HCT116 (cell line): ENCODE results near the gene STRN3. TPM values are rescaled to one million over a fixed set of nuclear protein-coding genes. Genes with fewer than 3 reads are reported as not detected.

Experiments used
- ATAC-seq: fragments of 200-7000 bp; cut with Tn5 transposase; 2 replicates; pipeline ENCODE4 v1.9.1; 2020; ENCODE audit warnings: mild to moderate bottlenecking, moderate library complexity
- BruUV-seq: library from RNA; stranded (reverse); fragments of 400-500 nt; replicated peaks from 2 replicates; lab custom pipeline; 2021; lab: Mats Ljungman, UMichigan
- CTCF ChIA-PET: fragments of 300-600 bp; sonication (Branson Sonifier 250); formaldehyde crosslinking; loops from one replicate; lab custom pipeline; 2021; ENCODE audit warnings: antibody characterized with exemption; lab: Charles Lee
- POLR2A ChIA-PET: fragments of 300-600, 350-600 bp; sonication (Branson Sonifier 250); formaldehyde crosslinking; loops from one replicate; lab custom pipeline; 2021; ENCODE audit warnings: antibody characterized with exemption; lab: Charles Lee
- RAD21 ChIA-PET, 2 experiments: fragments of 300-600 bp; sonication (Branson Sonifier 250); formaldehyde crosslinking; loops; one replicate each; lab custom pipeline; 2023; ENCODE audit warnings: low total read pairs in 2 of 2; ENCODE audit not compliant: uncharacterized antibody in 2 of 2, unreplicated experiment in 2 of 2, low non-redundant PET in 1 of 2; lab: Charles Lee
- DNase-seq: peaks from one replicate; pipeline ENCODE4 v3.0.0-alpha.2; 2010; ENCODE audit warnings: low read depth, low spot score
- H2AFZ ChIP-seq: fragments of 200-600 bp; shearing (Covaris generic), sonication (generic); 2 replicates; pipeline ENCODE4 v1.6.1; 2017; ENCODE audit warnings: low read depth, mixed run types, mixed read lengths, antibody characterized with exemption, low read length; ENCODE audit not compliant: poor library complexity, severe bottlenecking
- H3K27ac ChIP-seq: 2 replicates; pipeline ENCODE4 v1.5.1; 2012; ENCODE audit warnings: low read depth, low read length
- H3K27me3 ChIP-seq: fragments of 200-600 bp; sonication (generic); 2 replicates; pipeline ENCODE4 v1.6.1; 2016; ENCODE audit warnings: mixed run types, low read length, mixed read lengths; ENCODE audit not compliant: insufficient read depth
- H3K36me3 ChIP-seq, 2 experiments: fragments of 200-500 bp in 1 of 2; fragments of 200-600 bp in 1 of 2; sonication (Bioruptor generic) in 1 of 2; sonication (generic) in 1 of 2; 2 replicates each; pipeline versions ENCODE4 v1.5.1 to v1.6.1; 2014 to 2016; ENCODE audit warnings: low read length in 2 of 2, inconsistent platforms in 1 of 2, mixed read lengths in 1 of 2, mixed run types in 1 of 2; ENCODE audit not compliant: insufficient read depth in 2 of 2, control insufficient read depth in 1 of 2
- H3K4me1 ChIP-seq, 2 experiments: fragments of 200-600 bp in 1 of 2; sonication (generic) in 1 of 2; 2 replicates each; pipeline versions ENCODE4 v1.5.1 to v1.6.1; 2012 to 2017; ENCODE audit warnings: low read length in 2 of 2, inconsistent platforms in 1 of 2, mild to moderate bottlenecking in 1 of 2, mixed read lengths in 1 of 2, mixed run types in 1 of 2, moderate library complexity in 1 of 2; ENCODE audit not compliant: insufficient read depth in 2 of 2, control insufficient read depth in 1 of 2
- H3K4me2 ChIP-seq: fragments of 200-600 bp; sonication (generic); 2 replicates; pipeline ENCODE4 v1.6.1; 2017; ENCODE audit warnings: mixed run types, low read length, mixed read lengths
- H3K4me3 ChIP-seq, 2 experiments: fragments of 200-600 bp in 1 of 2; sonication (generic) in 1 of 2; replicated peaks in 1 of 2; 2 replicates each; pipeline ENCODE4 v1.5.1; 2011 to 2016; ENCODE audit warnings: low read length in 2 of 2, control low read depth in 1 of 2, low read depth in 1 of 2, mild to moderate bottlenecking in 1 of 2, mixed read lengths in 1 of 2, mixed run types in 1 of 2
- H3K79me2 ChIP-seq: fragments of 200-600 bp; sonication (generic); 2 replicates; pipeline ENCODE4 v1.6.1; 2017; ENCODE audit warnings: mild to moderate bottlenecking, mixed run types, low read length, moderate library complexity, mixed read lengths; ENCODE audit not compliant: insufficient read depth
- H3K9ac ChIP-seq: fragments of 200-600 bp; sonication (generic); 2 replicates; pipeline ENCODE4 v1.6.1; 2016; ENCODE audit warnings: low read length, mixed read lengths
- H3K9me2 ChIP-seq: fragments of 200-600 bp; sonication (generic), shearing (Covaris generic); 2 replicates; pipeline ENCODE4 v1.6.1; 2017; ENCODE audit warnings: mixed run types, mild to moderate bottlenecking, moderate library complexity; ENCODE audit not compliant: insufficient read depth
- H3K9me3 ChIP-seq, 2 experiments: fragments of 200-500 bp in 1 of 2; fragments of 200-600 bp in 1 of 2; sonication (Bioruptor generic) in 1 of 2; sonication (generic) in 1 of 2; 2 replicates each; pipeline ENCODE4 v1.6.1; 2014 to 2017; ENCODE audit warnings: low read length in 2 of 2, mixed read lengths in 2 of 2, inconsistent platforms in 1 of 2, low read depth in 1 of 2, mild to moderate bottlenecking in 1 of 2, mixed run types in 1 of 2, moderate library complexity in 1 of 2; ENCODE audit not compliant: control insufficient read depth in 1 of 2, insufficient read depth in 1 of 2
- H4K20me1 ChIP-seq: fragments of 200-600 bp; sonication (generic), shearing (Covaris generic); 2 replicates; pipeline ENCODE4 v1.6.1; 2017; ENCODE audit warnings: mixed run types, mild to moderate bottlenecking, moderate library complexity; ENCODE audit not compliant: insufficient read depth
- CBX3 ChIP-seq: IDR thresholded peaks from 2 replicates; pipeline ENCODE4 v1.6.1; 2012; ENCODE audit warnings: low read depth
- EGR1 ChIP-seq: IDR thresholded peaks from 2 replicates; pipeline ENCODE4 v1.6.1; 2012; ENCODE audit warnings: low read depth
- ELF1 ChIP-seq: IDR thresholded peaks from 2 replicates; pipeline ENCODE4 v1.6.1; 2012; ENCODE audit warnings: low read depth, borderline replicate concordance
- EZH2 ChIP-seq: fragments of 200-600 bp; sonication (generic); IDR thresholded peaks from 2 replicates; pipeline ENCODE4 v1.6.1; 2017; ENCODE audit warnings: antibody characterized with exemption, mixed run types
- EZH2phosphoT487 ChIP-seq: fragments of 200-600 bp; IDR thresholded peaks from 2 replicates; pipeline ENCODE4 v1.6.1; 2018; ENCODE audit warnings: antibody characterized with exemption, borderline replicate concordance
- FOSL1 ChIP-seq: IDR thresholded peaks from 2 replicates; pipeline ENCODE4 v1.6.1; 2012; ENCODE audit warnings: low read depth
- JUND ChIP-seq: IDR thresholded peaks from 2 replicates; pipeline ENCODE4 v1.6.1; 2012
- MAX ChIP-seq: IDR thresholded peaks from 2 replicates; pipeline ENCODE4 v1.6.1; 2012
- POLR2A ChIP-seq: IDR thresholded peaks from 2 replicates; pipeline ENCODE4 v1.7.0; 2011; ENCODE audit warnings: borderline replicate concordance; ENCODE audit not compliant: insufficient read depth, insufficient read length; ENCODE audit errors: extremely low read depth
- POLR2AphosphoS5 ChIP-seq: IDR thresholded peaks from 2 replicates; pipeline ENCODE4 v1.6.1; 2011; ENCODE audit warnings: mild to moderate bottlenecking, low read depth, low read length, moderate library complexity
- RAD21 ChIP-seq: IDR thresholded peaks from 2 replicates; pipeline ENCODE4 v1.6.1; 2012; ENCODE audit warnings: low read depth, mild to moderate bottlenecking
- SIN3A ChIP-seq: IDR thresholded peaks from 2 replicates; pipeline ENCODE4 v1.6.1; 2012; ENCODE audit warnings: low read depth
- SP1 ChIP-seq: IDR thresholded peaks from 2 replicates; pipeline ENCODE4 v1.6.1; 2012; ENCODE audit warnings: low read depth
- SRF ChIP-seq: IDR thresholded peaks from 2 replicates; pipeline ENCODE4 v1.6.1; 2012; ENCODE audit warnings: low read depth
- TCF7L2 ChIP-seq: IDR thresholded peaks from 2 replicates; pipeline ENCODE4 v1.7.0; 2011; ENCODE audit warnings: borderline replicate concordance, inconsistent platforms; ENCODE audit not compliant: insufficient read depth, insufficient read length; ENCODE audit errors: extremely low read depth
- YY1 ChIP-seq: IDR thresholded peaks from 2 replicates; pipeline ENCODE4 v1.6.1; 2011; ENCODE audit warnings: low read length, low read depth, moderate library complexity, mild to moderate bottlenecking; ENCODE audit not compliant: insufficient replicate concordance; ENCODE audit errors: extremely low read depth
- ZFX ChIP-seq: fragments of 450-650 bp; IDR thresholded peaks from 2 replicates; pipeline ENCODE4 v1.6.1; 2017
- ZNF274 ChIP-seq: fragments of 200-500 bp; sonication (Bioruptor generic); IDR thresholded peaks from 2 replicates; pipeline ENCODE4 v1.6.1; 2014; ENCODE audit warnings: mild to moderate bottlenecking, low read depth, low read length, inconsistent platforms
- intact Hi-C: fragments of 100-400 bp; cut with micrococcal nuclease; formaldehyde crosslinking; loops from 2 replicates; pipeline ENCODE4 v1.10.0; 2022
- total RNA-seq: library from RNA; stranded (reverse); gene quantifications from one replicate; pipeline ENCODE4 v1.2.1, GENCODE V29; 2021; ENCODE audit not compliant: unreplicated experiment
- TF ChIP-seq, protein P1 (sequence below): IDR thresholded peaks from 2 replicates; pipeline ENCODE4 v1.6.1; 2012
- TF ChIP-seq, protein P2 (sequence below), 3 experiments: fragments of 200-600 bp in 1 of 3; sonication (generic) in 1 of 3; IDR thresholded peaks in 2 of 3; conservative IDR thresholded peaks in 1 of 3; 2 replicates each; pipeline ENCODE4 v1.5.1; 2012 to 2017; ENCODE audit warnings: low read depth in 2 of 3, low read length in 2 of 3, antibody characterized with exemption in 1 of 3, borderline replicate concordance in 1 of 3, control low read depth in 1 of 3, mild to moderate bottlenecking in 1 of 3, mixed read lengths in 1 of 3, mixed run types in 1 of 3, moderate library complexity in 1 of 3; ENCODE audit not compliant: insufficient read depth in 1 of 3

STRN3 gene
- total RNA-seq, 1 experiment from 2014 or later: 43.4 TPM

GRCh38 chr14:30921788-30922187 is 104.4 kb downstream of the STRN3 start:
- Histone ChIP-seq H3K9me3 (no peaks in the 10 kb centered on the region), H3K36me3 (peaks cover 0 to 2% of the 10 kb centered on the region in 2 experiments; a peak in 1 of 4 replicates), H4K20me1 (peaks cover 14% of the 10 kb centered on the region), H2AFZ (no peak overlapping the region), H3K27ac (no peak overlapping the region), H3K4me1 (no peaks in the 10 kb centered on the region), H3K9me2 (no peaks in the 10 kb centered on the region), H3K4me2 (no peak overlapping the region)
- no peak for ATAC-seq
- CTCF ChIA-PET: no interaction called here
- RAD21 ChIA-PET: no interaction called here
- POLR2A ChIA-PET: no interaction called here
- TF ChIP-seq SP1 (no peak), RAD21 (no peak), MAX (no peak), ELF1 (no peak), POLR2A (no peak), FOSL1 (no peak), YY1 (no peak), ZNF274 (no peak), TCF7L2 (no peak), CBX3 (no peak), SIN3A (no peak), SRF (no peak), POLR2AphosphoS5 (no peak), EZH2 (no peak), ZFX (no peak), EGR1 (no peak), JUND (no peak), EZH2phosphoT487 (no peak)
- TF ChIP-seq, protein P1, sequence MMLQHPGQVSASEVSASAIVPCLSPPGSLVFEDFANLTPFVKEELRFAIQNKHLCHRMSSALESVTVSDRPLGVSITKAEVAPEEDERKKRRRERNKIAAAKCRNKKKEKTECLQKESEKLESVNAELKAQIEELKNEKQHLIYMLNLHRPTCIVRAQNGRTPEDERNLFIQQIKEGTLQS: no peak
- TF ChIP-seq, protein P2, sequence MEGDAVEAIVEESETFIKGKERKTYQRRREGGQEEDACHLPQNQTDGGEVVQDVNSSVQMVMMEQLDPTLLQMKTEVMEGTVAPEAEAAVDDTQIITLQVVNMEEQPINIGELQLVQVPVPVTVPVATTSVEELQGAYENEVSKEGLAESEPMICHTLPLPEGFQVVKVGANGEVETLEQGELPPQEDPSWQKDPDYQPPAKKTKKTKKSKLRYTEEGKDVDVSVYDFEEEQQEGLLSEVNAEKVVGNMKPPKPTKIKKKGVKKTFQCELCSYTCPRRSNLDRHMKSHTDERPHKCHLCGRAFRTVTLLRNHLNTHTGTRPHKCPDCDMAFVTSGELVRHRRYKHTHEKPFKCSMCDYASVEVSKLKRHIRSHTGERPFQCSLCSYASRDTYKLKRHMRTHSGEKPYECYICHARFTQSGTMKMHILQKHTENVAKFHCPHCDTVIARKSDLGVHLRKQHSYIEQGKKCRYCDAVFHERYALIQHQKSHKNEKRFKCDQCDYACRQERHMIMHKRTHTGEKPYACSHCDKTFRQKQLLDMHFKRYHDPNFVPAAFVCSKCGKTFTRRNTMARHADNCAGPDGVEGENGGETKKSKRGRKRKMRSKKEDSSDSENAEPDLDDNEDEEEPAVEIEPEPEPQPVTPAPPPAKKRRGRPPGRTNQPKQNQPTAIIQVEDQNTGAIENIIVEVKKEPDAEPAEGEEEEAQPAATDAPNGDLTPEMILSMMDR (IDR thresholded peaks at IDR 0.05 in 2 of 3, conservative IDR thresholded peaks at IDR 0.05 in 1 of 3; ENCODE audit: borderline replicate concordance in 1 of 3, insufficient read depth in 1 of 3, low read depth in 2 of 3, low read length in 2 of 3): no peak
- TF ChIP-seq, all 23 proteins: peak for 0
- no peak overlapping the region for H3K4me3 ChIP-seq
- no peak for DNase-seq
- intact Hi-C loops: no loop called here
- no peaks in the 10 kb centered on the region for H3K27me3 ChIP-seq
- no TSS peak for BruUV-seq
- H3K79me2 ChIP-seq: peaks cover 28% of the 10 kb centered on the region
- no peak overlapping the region for H3K9ac ChIP-seq
